ENCODE measurements around the gene TTC34. TPM values are rescaled to one million over a fixed set of nuclear protein-coding genes. Genes with fewer than 3 reads are reported as not detected.
A peak's percentile ranks its signal among the peaks of the same experiment; 100 is the strongest.

The TTC34 gene
- total and polyA plus RNA-seq, 9 donors, result 0.12 to 3.2 (median 2.2) TPM

DNA sequence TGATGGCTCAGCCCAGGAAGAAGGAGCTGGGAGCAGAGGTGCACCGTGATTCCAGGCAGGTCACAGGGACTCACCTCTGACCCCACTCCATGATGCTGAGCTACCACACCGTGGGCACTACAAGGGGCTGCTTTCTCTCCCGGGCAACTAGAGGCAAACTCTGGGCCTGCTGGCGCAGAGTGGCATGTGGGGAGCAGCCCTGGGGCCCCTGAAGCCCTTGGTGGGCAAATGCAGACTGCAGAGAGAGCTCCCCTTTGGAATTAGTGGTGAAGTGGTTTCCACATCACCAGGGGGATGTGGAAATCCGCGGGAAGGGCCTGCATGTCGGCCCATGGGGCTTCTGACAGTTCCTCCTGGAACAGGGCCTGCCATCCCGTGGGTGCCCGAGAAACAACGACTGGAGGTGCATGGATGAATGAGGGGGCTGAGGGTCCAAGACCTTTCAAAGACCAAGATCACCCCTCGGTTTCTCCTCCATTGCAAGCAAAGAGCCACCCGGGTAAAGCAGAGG is 156.8 kb downstream of the TTC34 start:
- 79 to 89% (median 82%) methylated on average over 12 of the region's 12 CpGs for WGBS, 3 donors
- no peaks in the 10 kb centered on the region for H3K27me3 ChIP-seq
- H3K9me3 ChIP-seq, result no peaks in the 10 kb centered on the region
- intact Hi-C loops (cut with DNase I), result no loop called here
- DNase-seq, result peak in 3 of 5 donors; percentile 14 to 25 (median 19)
- H3K36me3 ChIP-seq, result no peaks in the 10 kb centered on the region
- no peak overlapping the region for H3K27ac ChIP-seq
- no peak overlapping the region for H3K4me3 ChIP-seq
- TF ChIP-seq, protein P1, sequence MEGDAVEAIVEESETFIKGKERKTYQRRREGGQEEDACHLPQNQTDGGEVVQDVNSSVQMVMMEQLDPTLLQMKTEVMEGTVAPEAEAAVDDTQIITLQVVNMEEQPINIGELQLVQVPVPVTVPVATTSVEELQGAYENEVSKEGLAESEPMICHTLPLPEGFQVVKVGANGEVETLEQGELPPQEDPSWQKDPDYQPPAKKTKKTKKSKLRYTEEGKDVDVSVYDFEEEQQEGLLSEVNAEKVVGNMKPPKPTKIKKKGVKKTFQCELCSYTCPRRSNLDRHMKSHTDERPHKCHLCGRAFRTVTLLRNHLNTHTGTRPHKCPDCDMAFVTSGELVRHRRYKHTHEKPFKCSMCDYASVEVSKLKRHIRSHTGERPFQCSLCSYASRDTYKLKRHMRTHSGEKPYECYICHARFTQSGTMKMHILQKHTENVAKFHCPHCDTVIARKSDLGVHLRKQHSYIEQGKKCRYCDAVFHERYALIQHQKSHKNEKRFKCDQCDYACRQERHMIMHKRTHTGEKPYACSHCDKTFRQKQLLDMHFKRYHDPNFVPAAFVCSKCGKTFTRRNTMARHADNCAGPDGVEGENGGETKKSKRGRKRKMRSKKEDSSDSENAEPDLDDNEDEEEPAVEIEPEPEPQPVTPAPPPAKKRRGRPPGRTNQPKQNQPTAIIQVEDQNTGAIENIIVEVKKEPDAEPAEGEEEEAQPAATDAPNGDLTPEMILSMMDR (IDR thresholded peaks at IDR 0.05), result no peak
- TF ChIP-seq POLR2A (IDR thresholded peaks at IDR 0.05) (no peak), EP300 (IDR thresholded peaks at IDR 0.05) (no peak)
- peaks cover 6% of the 10 kb centered on the region for H3K4me1 ChIP-seq (ENCODE audit: insufficient read depth)

DNA sequence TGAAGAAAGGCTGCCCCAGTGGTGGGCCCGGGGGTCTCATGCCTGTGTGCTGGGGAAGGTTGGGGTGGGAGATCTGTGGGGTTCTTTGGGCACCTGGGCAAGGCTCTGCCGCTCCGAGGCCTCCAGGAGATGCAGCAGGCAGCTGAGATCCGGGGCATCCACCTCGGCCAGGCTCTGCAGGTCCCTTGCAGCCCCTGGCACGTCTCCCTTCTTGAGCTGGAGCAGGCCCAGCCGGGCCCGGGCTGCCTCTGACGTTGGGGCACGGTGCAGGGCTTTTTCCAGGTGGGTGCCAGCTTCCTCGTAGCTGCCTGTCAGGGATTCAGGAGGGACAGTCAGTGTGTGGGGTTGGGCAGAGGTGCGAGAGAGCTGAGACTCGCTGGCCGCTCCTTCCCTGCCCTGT is 157.3 kb downstream of the TTC34 start:
- Histone ChIP-seq H3K4me1 (ENCODE audit: insufficient read depth) (peaks cover 6% of the 10 kb centered on the region), H3K27me3 (no peaks in the 10 kb centered on the region), H3K36me3 (no peaks in the 10 kb centered on the region), H3K27ac (no peak overlapping the region), H3K4me3 (no peak overlapping the region), H3K9me3 (no peaks in the 10 kb centered on the region)
- WGBS, 3 donors, result 77 to 85% (median 80%) methylated on average over 14 of the region's 14 CpGs
- DNase-seq, result peak in 2 of 5 donors; percentile 20 to 26
- intact Hi-C loops (cut with DNase I), result no loop called here
- TF ChIP-seq, protein P1 (IDR thresholded peaks at IDR 0.05), result no peak
- no peak for TF ChIP-seq EP300 (IDR thresholded peaks at IDR 0.05)
- TF ChIP-seq POLR2A (IDR thresholded peaks at IDR 0.05), result no peak

DNA sequence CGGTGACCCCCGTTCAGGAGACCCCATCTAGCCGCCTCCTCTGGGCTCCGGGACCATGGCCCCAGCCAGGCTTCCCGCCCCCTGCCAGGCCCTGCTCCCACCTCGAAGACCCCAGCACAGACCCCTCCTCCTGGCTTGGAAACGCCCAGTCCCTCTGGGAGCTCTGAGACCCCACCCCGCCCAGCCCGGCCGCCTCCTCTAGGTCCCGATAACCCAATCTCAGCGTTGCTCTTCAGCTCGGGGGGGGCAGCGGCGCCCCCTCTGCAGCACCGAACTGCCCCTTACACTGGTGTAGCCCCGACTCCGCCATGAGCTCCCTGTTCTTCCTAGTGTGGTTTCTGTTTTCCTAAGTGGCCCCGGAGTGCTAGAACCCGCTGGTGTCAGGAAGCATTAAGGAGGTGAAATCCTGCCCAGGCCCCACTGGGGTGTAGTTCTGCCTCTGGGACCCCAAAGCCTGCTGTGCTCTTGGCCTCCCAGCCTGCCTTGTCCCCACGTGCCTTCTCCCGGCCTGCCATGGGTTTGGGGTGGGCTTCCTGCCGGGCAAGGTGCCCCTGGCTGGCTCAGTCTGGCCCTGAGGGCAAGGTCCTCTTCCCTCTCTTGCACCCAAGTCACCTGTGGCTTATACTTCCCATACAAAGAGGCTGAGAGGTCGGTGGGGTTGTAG is 157.9 kb downstream of the TTC34 start:
- H3K36me3 ChIP-seq, result no peaks in the 10 kb centered on the region
- H3K27ac ChIP-seq, result no peak overlapping the region
- intact Hi-C loops (cut with DNase I), result no loop called here
- no peaks in the 10 kb centered on the region for H3K27me3 ChIP-seq
- H3K4me1 ChIP-seq (ENCODE audit: insufficient read depth), result peaks cover 6% of the 10 kb centered on the region
- TF ChIP-seq, protein P1 (IDR thresholded peaks at IDR 0.05), result no peak
- no peak for TF ChIP-seq POLR2A (IDR thresholded peaks at IDR 0.05)
- TF ChIP-seq EP300 (IDR thresholded peaks at IDR 0.05), result no peak
- 13 to 14% (median 14%) methylated on average over 23 to 24 of the region's 24 CpGs for WGBS, 3 donors
- H3K4me3 ChIP-seq, result peak overlapping the region; percentile 91
- no peaks in the 10 kb centered on the region for H3K9me3 ChIP-seq
- DNase-seq, result peak in 2 of 5 donors; percentile 38 to 40

DNA sequence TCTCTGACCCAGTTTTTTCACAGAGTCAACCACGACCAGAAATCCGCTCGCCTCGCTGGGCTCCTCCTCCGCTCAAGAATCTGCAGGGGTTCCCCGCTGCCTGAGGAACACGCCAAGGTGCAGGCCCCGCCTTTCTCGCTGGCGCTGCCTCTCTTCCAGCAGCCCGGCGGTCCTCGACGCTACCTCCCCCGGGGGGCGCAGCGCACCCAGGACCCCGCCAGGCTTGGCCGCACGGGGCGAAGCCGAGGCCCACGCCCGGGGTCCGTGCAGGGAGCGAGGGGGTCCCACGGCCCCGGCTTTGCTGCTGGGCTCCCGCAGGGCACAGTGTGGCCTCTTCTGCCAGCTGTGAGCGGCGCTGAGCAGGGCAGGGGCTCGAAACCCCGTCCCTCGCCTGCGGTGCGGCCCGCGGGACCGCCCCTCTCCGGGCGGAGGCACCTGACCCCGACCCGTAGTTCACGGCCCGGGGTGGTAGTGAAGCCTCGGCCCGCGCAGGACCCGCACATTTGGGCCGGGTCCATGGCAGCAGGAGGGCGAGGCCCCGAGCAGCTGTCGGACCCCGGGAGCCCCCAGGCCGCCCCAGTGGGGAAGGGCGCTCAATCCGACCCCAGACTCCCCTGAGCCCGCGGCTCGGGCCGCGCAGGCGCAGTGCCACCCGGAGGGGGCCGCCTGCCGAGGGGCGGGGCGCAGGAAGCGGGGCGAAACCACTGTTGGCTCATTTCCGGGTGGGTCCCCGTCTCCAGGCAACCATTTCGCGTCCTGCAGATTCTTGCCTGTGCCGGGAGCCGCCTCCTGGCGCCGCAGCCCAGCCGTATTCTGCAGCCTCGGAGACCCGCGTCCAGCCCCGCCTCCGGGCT is 158.7 kb downstream of the TTC34 start:
- Histone ChIP-seq H3K9me3 (no peaks in the 10 kb centered on the region), H3K4me3 (peak overlapping the region; percentile 91), H3K4me1 (ENCODE audit: insufficient read depth) (peaks cover 6% of the 10 kb centered on the region), H3K36me3 (no peaks in the 10 kb centered on the region), H3K27ac (peak overlapping the region; percentile 61 to 70), H3K27me3 (no peaks in the 10 kb centered on the region)
- peak; percentile 72 for TF ChIP-seq POLR2A (IDR thresholded peaks at IDR 0.05)
- TF ChIP-seq, protein P1 (IDR thresholded peaks at IDR 0.05), result no peak
- DNase-seq, result peak; percentile 94 to 95 (median 95)
- WGBS, 3 donors, result 0% methylated on average over 57 to 84 of the region's 84 CpGs
- intact Hi-C loops (cut with DNase I), result no loop called here

Measured in ovary (tissue), 9 donors.